HFF-Myc (cell line): ENCODE measurements around the gene RASD2.

ENCODE experiments used
- DNase-seq: peaks from one replicate; pipeline ENCODE4 v3.0.0-alpha.2; 2011; ENCODE audit warnings: low read depth; ENCODE audit errors: extremely low read depth
- H3K4me3 ChIP-seq: replicated peaks from 2 replicates; pipeline ENCODE4 v1.5.1; 2011; ENCODE audit warnings: low read depth, mild to moderate bottlenecking, control low read depth, low read length
- CTCF ChIP-seq: IDR thresholded peaks from 2 replicates; pipeline ENCODE4 v1.5.1; 2012; ENCODE audit warnings: mild to moderate bottlenecking, low read depth, low read length, control low read depth; ENCODE audit errors: missing control alignments

The RASD2 gene

DNA sequence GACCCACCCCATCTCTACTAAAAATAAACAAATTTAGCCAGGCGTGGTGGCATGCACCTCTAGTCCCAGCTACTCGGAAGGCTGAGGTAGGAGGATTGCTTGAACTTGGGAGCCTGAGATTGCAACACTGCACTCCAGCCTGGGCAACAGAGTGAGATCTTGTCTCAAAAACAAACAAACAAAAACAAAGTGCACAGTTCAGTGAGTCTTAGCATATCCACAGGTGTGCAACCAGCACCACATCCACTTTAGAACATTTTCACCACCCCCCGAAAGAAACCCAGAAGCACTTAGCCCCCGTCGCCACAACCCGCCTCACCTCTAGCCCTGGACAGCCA, 49.1 kb downstream of the RASD2 start:
- TF ChIP-seq CTCF = no peak
- no peak for DNase-seq
- H3K4me3 ChIP-seq = no peak overlapping the region

DNA sequence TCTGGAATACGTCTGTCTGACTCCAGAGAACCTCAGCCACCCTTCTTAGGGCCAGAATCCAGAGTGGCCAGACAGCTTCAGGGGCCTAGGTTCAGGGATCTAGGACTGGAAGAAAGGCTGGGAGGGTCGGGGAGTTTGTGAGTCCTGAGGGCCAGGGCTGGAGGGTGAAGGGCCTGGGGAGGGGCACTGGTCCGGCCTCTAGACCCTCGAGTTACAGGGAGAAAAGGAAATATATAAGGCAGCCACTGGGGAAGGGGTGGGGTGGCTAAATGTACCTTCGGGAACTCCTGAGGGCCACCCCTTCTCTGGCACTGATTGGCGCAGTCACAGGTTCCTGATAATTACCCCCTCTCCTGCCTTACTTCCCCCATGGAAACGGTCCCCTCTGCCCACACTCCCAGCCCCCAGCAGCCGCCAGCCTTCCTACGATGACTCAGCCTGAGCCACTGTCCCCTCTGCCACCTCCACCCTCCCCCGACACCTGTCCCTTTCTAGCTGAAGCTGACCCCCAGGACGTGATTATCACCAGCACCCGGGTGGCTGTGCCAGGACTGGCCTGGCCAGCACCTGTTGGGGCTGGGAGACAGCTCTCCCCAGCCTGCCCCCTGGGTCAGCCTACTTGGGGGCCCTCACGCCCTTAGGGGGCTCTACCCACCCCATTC, 50.1 kb downstream of the RASD2 start:
- H3K4me3 ChIP-seq = no peak overlapping the region
- no peak for DNase-seq
- no peak for TF ChIP-seq CTCF

- TF ChIP-seq CTCF = no peak
- H3K4me3 ChIP-seq = no peak overlapping the region
These were observed 51.2 kb downstream of the RASD2 start for GRCh38 chr22:35591714-35592417.

DNA sequence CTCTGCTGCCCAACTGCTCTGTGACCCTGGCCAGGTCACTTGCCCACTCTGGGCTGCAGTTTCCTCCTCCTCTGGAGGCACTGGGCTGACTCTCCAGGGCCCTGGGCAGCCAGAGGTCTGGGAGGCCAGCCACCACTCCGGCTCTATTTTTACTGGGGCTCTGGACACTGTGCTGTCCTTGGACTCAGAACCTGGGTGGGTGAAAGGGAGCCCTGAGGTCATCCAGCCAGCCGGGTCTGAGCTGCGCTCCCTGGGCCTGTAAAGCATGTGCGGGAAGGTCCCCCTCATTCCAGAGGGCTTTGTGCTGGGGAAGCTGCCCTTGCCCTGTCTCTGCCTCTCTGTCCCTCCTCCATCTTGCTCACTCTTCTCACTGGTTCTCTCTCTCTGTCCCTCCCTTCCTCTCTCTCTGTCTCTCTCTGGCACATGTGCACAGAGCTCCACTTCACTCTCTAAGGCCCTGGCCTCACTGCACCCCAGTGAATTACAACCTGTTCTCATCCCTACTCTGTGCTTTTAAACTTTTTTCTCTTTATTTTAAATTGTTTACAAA, 51.9 kb downstream of the RASD2 start:
- no peak overlapping the region for H3K4me3 ChIP-seq
- DNase-seq = no peak
- no peak for TF ChIP-seq CTCF

More at GRCh38 chr22:35591714-35592417, 51.2 kb downstream of the RASD2 start:
- DNase-seq = no peak

DNA sequence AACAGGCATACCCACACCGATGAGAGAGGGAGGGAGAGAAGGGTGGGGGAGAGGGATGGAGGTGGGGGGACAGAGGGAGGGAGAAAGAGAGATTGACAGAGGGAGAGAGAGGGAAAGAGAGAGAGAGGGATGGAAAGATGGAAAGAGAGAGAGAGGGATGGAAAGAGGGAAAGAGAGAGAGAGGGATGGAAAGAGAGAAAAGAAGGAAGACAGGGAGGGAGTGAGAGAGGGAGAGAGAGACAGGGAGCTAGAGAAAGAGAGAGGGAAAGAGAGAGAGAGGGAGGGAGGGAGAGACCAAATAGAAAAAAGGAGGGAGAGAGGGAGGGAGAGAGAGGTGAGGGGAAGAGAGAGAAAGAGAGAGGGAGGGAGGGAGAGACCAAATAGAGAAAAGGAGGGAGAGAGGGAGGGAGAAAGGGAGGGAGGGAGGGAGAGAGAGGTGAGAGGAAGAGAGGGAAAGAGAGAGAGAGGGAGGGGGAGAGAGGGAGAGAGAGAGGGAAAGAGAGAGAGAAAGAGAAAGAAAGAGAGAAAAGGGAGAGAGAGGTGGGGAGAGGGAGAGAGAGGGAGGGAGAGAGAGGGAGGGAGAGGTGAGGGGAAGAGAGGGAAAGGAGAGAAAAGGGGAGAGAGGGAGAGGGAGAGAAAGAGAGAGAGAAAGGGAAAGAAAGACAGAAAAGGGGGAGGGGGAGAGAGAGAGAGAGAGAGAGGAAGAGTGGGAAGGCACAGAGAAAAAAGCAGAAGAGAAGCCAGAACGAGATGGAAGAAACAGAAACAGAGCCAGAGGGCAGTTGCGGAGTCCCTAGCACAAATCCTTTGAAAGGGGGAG, 52.6 kb downstream of the RASD2 start:
- DNase-seq = no peak
- no peak for TF ChIP-seq CTCF
- H3K4me3 ChIP-seq = no peak overlapping the region

- no peak overlapping the region for H3K4me3 ChIP-seq
- TF ChIP-seq CTCF = no peak
- DNase-seq = no peak
These were observed 53.4 kb downstream of the RASD2 start for GRCh38 chr22:35593891-35594470.
